Uterus (tissue), 2 donors: ENCODE results near the gene DHX40.
"Not testable (repeated sequence)": the region's sequence is repeated elsewhere in the genome, so short reads cannot be mapped to it uniquely, and the experiment has no call there.

Source experiments
- CTCF ChIP-seq, 4 experiments: fragments of 200-600 bp in 2 of 4; fragments of 450-650 bp in 2 of 4; sonication (generic) in 2 of 4; IDR thresholded peaks; one replicate each; pipeline ENCODE4 v1.5.1; 2016 to 2019; ENCODE audit warnings: antibody characterized with exemption in 4 of 4, mild to moderate bottlenecking in 2 of 4, moderate library complexity in 1 of 4
- POLR2A ChIP-seq, 2 donors: fragments of 450-650 bp; IDR thresholded peaks; one replicate each; pipeline ENCODE4 v1.6.1; 2016; ENCODE audit warnings: antibody characterized with exemption in 2 of 2, mild to moderate bottlenecking in 1 of 2, moderate library complexity in 1 of 2

- not testable (repeated sequence) for TF ChIP-seq CTCF, POLR2A (IDR thresholded peaks at IDR 0.05)
These were observed 18.8 kb downstream of the DHX40 start for GRCh38 chr17:59584168-59584567.
